Liver (tissue), 3 donors: Measurements from ENCODE around the gene RBP4.

Experiments
- CTCF ChIP-seq: fragments of 150-350 bp; IDR thresholded peaks from 2 replicates; pipeline ENCODE4 v1.5.1; 2017; ENCODE audit warnings: improper control_type of control experiment, low read depth, low read length; ENCODE audit not compliant: missing input control
- EGR1 ChIP-seq, 2 donors: IDR thresholded peaks; 2 replicates each; pipeline ENCODE4 v1.6.1; 2016 to 2018; ENCODE audit warnings: antibody characterized with exemption in 2 of 2, low read depth in 2 of 2
- RAD21 ChIP-seq, 2 donors: IDR thresholded peaks; 2 replicates each; pipeline ENCODE4 v1.6.1; 2016; ENCODE audit warnings: antibody characterized with exemption in 2 of 2, mild to moderate bottlenecking in 2 of 2
- TAF1 ChIP-seq: conservative IDR thresholded peaks from 2 replicates; pipeline ENCODE4 v1.6.1; 2016; ENCODE audit warnings: antibody characterized with exemption, mild to moderate bottlenecking
- TF ChIP-seq, protein P1 (sequence below): IDR thresholded peaks from 2 replicates; pipeline ENCODE4 v1.6.1; 2016; ENCODE audit warnings: antibody characterized with exemption
- donor health status: healthy.
- donor health status: healthy.

- TF ChIP-seq CTCF (no peak), EGR1 (IDR thresholded peaks at IDR 0.05; ENCODE audit: low read depth in 2 of 2) (no peak), RAD21 (IDR thresholded peaks at IDR 0.05) (no peak), TAF1 (no peak)
- TF ChIP-seq, protein P1, sequence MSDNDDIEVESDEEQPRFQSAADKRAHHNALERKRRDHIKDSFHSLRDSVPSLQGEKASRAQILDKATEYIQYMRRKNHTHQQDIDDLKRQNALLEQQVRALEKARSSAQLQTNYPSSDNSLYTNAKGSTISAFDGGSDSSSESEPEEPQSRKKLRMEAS, result peak; percentile 8
Measured at GRCh38 chr10:93596539-93596938, 4.5 kb downstream of the RBP4 start.
